CD4-positive, alpha-beta T cell treated with Interleukin-21 for 1 hour (primary cell): ENCODE results near the gene ST3GAL3.

Source experiments
- DNase-seq: peaks from one replicate; pipeline ENCODE4 v3.0.0-alpha.2; 2020

Gene ST3GAL3

DNA sequence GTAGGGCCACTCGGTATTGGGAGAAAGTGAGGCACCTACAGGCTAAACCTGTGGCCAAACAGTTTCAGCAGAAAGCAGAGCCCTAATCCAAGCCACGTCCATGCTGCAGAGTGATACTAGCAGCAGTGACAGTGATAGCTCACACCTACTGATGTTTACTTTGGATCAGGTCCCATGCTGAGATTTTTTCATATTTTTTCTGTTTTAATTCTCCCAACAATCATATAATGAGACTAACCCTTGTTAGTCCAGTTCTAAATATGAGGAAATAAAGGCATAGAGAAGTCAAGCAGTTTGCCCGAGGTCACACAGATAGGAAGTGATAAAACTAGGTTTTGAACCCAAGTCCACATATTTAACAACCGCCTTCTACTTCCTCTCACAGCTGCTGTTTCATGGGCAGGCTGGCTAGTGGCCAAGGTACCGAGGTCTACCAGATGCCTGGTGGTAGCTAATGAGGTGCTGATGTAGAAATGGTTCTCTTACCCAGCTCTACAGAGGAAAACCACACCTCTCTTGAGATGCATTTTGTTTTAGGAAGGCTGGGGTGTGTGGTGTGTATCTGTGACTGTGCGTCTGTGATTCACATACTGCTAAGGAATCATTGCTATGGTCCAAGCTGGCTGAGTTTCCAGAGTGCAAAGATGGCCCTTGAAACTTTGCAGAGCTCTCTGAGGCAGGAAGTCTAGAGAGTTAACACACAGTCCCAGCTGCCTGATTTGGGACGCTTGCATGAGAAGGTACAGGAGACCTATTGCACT, 146.0 kb downstream of the ST3GAL3 start:
- peak; percentile 38 for DNase-seq

DNA sequence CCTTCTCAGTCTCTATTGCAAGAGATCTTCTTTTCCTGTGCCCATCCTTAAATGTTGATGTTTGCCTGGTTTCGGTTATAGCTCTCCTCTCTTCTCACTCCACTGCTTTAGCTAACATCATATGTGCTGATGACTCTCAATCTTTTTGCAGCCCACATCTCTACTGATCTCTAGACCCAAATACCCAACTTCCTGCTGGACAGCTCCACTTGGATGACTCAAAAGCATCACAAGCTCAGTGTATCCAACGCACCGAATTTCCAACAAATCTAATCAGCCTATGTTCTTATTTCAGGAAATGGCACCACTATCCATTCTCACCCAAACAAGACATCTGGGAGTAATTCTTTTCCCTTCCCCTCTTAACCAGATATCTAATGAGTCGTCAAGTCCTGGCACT, 147.1 kb downstream of the ST3GAL3 start:
- no peak for DNase-seq

GRCh38 chr1:43856188-43856587, 148.9 kb downstream of the ST3GAL3 start:
- DNase-seq: no peak

GRCh38 chr1:43857163-43857562, 149.8 kb downstream of the ST3GAL3 start:
- no peak for DNase-seq

- DNase-seq: no peak
Observed at GRCh38 chr1:43858324-43858723, 151.0 kb downstream of the ST3GAL3 start.

DNA sequence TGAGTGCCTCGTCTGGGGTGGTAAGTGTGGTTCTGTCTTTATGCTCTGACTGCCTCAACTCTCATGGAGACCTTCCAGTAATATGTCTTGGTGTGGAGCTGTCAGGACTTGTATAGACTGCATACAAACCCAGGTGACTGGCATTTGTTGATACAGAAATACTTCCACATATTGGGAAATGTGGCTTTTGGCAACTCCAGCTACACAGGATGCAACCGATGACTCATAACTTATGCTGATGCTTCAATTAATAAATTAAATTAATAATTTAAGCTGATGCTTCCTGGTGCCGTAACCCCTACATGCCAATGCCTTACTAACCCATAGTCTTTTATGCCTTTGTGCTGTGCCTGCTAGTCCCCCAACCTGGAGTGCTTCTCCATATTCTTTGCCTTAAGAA, 154.0 kb downstream of the ST3GAL3 start:
- DNase-seq: no peak

- no peak for DNase-seq
Observed at GRCh38 chr1:43861988-43862735, 154.8 kb downstream of the ST3GAL3 start.

GRCh38 chr1:43864111-43865045, 157.0 kb downstream of the ST3GAL3 start:
- no peak for DNase-seq

DNA sequence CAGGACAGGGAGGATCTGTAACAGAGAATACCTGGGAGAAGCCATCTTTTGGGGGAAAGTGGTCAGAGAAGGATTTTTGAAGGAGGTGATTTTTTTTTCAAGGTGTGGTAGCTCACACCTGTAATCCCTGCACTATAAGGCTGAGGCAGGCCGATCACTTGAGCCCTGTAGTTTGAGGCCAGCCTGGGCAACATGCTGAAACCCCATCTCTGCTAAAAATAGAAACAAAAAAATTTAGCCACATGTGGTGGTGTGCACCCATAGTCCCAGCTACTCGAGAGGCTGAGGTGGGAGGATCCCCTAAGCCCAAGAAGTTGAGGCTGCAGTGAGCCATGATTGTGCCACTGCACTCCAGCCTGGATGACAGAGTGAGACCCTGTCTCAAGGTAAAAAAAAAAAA, 158.9 kb downstream of the ST3GAL3 start:
- DNase-seq: no peak

- no peak for DNase-seq
Observed at GRCh38 chr1:43867976-43868740, 160.8 kb downstream of the ST3GAL3 start.

DNA sequence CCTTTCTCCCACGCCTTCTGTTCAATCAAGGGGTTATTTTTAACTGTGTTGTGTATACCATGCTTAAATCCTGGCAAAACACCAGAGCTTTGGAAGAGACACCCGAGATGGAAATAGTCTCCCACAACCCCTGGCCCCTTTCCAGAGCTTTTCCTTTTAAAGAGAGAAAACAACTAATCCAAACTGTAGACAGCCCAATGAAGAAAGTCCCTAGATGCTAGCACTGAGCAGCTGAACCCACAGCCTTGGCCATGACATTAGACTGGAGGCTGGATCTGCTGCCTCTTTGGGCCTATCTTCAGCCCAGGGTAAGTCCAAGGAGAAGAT, 161.4 kb downstream of the ST3GAL3 start:
- DNase-seq: no peak

- no peak for DNase-seq
Observed at GRCh38 chr1:43870306-43870705, 163.0 kb downstream of the ST3GAL3 start.

DNA sequence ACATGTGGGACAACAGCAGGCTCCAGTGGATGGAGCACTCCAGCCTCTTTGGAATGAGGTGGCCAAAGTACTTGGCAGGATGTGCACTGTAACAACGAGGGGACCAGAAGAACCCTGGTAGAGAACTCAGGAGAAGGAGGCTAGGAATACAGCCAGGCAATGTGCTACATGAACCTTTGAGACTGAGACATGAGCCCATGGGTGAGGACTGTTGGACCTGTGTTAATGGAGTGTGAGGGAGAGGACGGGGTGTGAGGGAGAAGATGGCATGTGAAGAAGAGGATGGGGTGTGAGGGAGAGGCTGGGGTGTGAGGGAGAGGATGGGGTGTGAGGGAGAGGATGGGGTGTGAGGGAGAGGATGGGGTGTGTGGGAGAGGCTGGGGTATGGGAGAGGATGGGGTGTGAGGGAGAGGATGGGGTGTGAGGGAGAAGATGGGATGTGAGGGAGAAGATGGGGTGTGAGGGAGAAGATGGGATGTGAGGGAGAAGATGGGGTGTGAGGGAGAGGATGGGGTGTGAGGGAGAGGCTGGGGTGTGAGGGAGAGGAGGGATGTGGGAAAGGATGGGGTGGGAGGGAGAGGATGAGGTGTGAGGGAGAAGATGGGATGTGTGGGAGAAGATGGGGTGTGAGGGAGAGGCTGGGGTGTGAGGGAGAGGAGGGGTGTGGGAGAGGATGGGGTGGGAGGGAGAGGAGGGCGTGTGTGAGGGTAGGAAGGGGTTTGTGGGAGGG, 164.0 kb downstream of the ST3GAL3 start:
- DNase-seq: no peak

- no peak for DNase-seq
Observed at GRCh38 chr1:43872280-43872679, 164.9 kb downstream of the ST3GAL3 start.

- no peak for DNase-seq
Observed at GRCh38 chr1:43873851-43874250, 166.5 kb downstream of the ST3GAL3 start.

DNA sequence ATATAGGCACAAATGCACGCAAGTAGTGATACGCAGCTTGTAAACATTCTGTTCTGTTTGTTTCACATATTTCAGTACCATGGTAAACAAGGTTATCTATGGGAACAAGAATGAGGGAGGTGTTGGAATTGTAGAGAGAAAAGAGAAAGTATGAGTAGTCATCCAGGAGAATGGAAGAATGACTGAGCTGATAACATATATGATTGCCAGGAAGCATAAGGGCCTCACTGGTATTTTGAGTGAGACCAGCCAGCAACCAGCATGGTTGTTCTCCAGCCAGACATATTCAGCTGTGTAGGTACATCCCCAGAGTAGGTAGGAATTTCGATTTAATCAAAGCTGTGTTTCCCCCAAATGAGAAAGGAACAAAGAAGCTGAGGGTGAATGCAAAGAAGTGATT, 167.4 kb downstream of the ST3GAL3 start:
- no peak for DNase-seq

DNA sequence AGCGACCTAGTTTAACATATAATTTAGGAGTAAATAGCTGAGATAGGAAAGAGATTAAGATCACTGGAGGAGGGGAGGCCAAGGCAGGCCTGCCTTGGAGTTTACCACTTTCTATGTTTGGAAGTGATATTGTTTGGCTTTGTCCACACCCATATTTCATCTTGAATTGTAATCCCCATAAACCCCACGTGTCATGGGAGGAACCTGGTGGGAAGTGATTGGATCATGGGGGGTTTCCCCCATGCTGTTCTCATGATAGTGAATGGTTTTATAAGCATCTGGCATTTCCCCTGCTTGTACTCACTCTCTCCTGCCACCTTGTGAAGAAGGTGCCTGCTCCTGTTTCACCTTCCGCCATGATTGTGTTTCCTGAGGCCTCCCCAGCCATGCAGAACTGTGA, 168.0 kb downstream of the ST3GAL3 start:
- DNase-seq: no peak

DNA sequence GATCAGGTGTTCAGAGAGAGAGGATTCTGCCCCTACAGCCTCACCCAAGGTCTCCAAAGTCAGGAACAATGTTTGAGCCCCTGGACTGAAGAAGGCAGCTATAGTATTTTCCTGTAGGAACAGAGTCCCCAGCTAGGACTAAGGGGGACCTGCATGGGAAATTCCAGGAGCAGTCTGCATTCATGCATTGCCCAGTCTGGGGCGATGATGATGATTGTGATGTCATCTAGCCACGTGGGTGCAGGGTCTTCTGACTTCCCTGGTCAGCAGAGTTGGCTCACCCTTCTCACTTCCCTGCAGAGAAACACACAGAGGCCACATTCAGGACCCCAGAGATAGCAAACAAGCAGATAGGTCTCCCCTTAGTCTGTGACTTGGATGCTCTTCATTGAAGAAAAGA, 169.8 kb downstream of the ST3GAL3 start:
- DNase-seq: no peak

DNA sequence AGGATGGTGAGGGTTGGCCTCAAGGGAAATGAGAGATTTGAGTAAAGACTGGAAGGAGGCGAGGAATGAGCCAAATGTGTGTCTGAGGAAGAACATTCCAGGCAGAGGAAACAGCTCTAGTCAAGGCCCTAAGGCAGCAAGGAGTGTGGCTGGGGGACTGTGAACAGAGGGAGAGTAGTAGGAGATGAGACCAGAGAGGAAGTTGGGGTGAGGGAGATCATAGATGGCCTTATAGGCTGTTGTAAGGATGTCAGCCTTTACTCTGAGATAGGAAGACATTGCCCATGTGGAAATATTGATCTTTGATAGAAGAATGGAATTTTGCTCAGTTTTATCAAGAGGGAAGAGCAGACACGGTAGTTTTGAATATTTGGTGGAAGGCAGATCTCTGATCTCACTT, 171.1 kb downstream of the ST3GAL3 start:
- DNase-seq: no peak

GRCh38 chr1:43878854-43879253, 171.5 kb downstream of the ST3GAL3 start:
- no peak for DNase-seq

GRCh38 chr1:43879414-43879813, 172.1 kb downstream of the ST3GAL3 start:
- no peak for DNase-seq

DNA sequence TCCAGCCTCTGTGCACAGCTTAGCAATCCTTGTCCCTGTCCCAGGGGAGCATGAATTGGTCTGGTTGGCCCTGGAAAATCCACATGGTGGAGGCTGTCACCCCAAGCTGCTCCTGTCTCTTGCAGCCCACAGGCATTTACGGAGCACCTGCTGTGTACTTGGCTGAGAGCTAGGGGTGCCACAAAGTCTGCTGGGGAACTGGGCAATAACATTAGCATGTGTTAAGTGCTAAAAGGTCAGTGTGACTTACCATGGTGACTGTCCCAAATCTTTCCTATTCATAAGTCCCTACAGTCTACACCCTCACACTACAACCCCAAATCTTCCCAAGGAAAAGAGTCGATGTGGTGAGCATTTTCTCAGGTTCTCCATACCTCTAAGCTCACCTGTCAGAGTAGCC, 172.7 kb downstream of the ST3GAL3 start:
- no peak for DNase-seq
